ENCODE results near the gene CHST8. TPM values are rescaled to one million over a fixed set of nuclear protein-coding genes. Genes with fewer than 3 reads are reported as not detected.

CHST8 gene
- total RNA-seq, 1 donor from 2014 or later: 0.35 TPM

DNA sequence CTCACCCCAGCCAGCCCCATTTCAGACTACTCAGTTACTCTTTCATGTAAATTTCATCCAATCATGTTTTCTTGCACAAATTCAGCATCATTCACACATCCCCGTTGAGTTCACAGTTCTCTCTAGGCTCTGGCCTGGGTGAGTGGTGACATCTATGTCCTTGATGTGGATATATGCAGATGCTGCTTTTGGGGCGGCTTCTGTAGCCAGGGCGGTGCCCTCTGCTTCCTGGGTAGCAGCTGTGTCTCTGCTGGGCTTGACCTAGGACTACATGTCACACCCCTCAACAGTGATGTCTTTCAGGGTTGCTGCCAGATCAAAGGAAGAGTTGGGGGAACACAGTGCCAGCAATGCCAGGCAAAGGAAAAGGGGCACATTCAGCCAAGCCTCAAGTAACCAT, 106.4 kb downstream of the CHST8 start:
- Mint-ChIP-seq H3K9me3 (ENCODE audit: unreplicated experiment) (no peaks in the 10 kb centered on the region), H3K27ac (ENCODE audit: unreplicated experiment) (no peak overlapping the region), H3K36me3 (ENCODE audit: unreplicated experiment) (no peaks in the 10 kb centered on the region), H3K4me3 (ENCODE audit: unreplicated experiment) (no peak overlapping the region), H3K27me3 (ENCODE audit: unreplicated experiment) (no peaks in the 10 kb centered on the region), H3K4me1 (ENCODE audit: unreplicated experiment) (no peaks in the 10 kb centered on the region)
- DNase-seq (ENCODE audit: extremely low spot score, unreplicated experiment): no peak
- TF ChIP-seq, protein P1, sequence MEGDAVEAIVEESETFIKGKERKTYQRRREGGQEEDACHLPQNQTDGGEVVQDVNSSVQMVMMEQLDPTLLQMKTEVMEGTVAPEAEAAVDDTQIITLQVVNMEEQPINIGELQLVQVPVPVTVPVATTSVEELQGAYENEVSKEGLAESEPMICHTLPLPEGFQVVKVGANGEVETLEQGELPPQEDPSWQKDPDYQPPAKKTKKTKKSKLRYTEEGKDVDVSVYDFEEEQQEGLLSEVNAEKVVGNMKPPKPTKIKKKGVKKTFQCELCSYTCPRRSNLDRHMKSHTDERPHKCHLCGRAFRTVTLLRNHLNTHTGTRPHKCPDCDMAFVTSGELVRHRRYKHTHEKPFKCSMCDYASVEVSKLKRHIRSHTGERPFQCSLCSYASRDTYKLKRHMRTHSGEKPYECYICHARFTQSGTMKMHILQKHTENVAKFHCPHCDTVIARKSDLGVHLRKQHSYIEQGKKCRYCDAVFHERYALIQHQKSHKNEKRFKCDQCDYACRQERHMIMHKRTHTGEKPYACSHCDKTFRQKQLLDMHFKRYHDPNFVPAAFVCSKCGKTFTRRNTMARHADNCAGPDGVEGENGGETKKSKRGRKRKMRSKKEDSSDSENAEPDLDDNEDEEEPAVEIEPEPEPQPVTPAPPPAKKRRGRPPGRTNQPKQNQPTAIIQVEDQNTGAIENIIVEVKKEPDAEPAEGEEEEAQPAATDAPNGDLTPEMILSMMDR (IDR thresholded peaks at IDR 0.05): no peak

DNA sequence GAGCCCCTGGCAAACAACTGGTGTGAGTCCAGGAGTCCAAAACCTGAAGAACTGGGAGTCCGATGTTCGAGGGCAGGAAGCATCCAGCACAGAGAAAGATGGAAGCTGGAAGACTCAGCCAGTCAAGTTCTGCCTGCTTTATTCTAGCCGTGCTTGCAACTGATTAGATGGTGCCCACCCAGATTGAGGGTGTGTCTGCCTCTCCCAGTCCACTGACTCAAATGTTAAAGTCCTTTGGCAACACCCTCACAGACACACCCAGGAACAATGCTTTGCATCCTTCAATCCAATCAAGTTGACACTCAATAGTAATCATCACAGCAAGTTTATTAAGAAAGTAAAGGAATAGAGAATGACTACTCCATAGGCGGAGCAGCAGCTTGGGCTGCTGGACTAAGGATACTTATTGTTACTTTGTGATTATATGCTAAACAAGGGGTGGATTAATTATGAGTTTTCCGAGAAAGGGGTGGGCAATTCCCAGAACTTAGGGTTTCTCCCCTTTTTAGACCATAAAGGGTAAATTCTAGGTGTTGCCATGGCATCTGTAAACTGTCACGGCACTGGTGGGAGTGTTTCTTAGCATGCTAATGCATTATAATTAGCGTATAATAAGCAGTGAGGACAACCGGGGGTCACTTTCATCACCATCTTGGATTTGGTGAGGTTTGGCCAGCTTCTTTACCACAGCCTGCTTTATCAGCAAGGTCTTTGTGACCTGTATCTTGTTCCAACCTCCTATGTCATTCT, 109.3 kb downstream of the CHST8 start:
- DNase-seq (ENCODE audit: extremely low spot score, unreplicated experiment): no peak
- TF ChIP-seq, protein P1 (IDR thresholded peaks at IDR 0.05): no peak
- Mint-ChIP-seq H3K27me3 (ENCODE audit: unreplicated experiment) (no peaks in the 10 kb centered on the region), H3K4me3 (ENCODE audit: unreplicated experiment) (no peak overlapping the region), H3K4me1 (ENCODE audit: unreplicated experiment) (no peaks in the 10 kb centered on the region), H3K27ac (ENCODE audit: unreplicated experiment) (no peak overlapping the region), H3K36me3 (ENCODE audit: unreplicated experiment) (no peaks in the 10 kb centered on the region), H3K9me3 (ENCODE audit: unreplicated experiment) (no peaks in the 10 kb centered on the region)

DNA sequence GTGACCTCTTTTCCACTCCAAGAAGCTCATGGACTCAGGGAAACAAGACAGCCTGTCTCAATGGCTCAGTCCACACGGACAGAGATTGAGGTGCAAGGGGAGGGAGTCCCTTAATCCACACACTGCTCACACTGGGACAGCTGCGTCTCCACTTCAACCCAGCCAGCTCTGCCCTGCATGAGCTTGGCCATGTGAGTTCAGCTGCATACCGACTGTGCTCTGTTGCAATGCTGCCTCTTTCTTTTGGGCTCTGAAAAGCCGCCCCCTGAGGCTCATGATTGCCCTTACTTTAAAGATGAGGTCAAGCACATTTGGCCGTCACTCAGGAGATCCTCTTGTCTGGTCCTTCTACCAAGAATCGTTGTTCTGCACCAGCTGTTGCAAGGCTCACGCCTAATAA, 110.1 kb downstream of the CHST8 start:
- TF ChIP-seq, protein P1 (IDR thresholded peaks at IDR 0.05): no peak
- no peaks in the 10 kb centered on the region for H3K36me3 Mint-ChIP-seq (ENCODE audit: unreplicated experiment)
- H3K4me1 Mint-ChIP-seq (ENCODE audit: unreplicated experiment): no peaks in the 10 kb centered on the region
- H3K27ac Mint-ChIP-seq (ENCODE audit: unreplicated experiment): no peak overlapping the region
- no peak for DNase-seq (ENCODE audit: extremely low spot score, unreplicated experiment)
- no peaks in the 10 kb centered on the region for H3K9me3 Mint-ChIP-seq (ENCODE audit: unreplicated experiment)
- no peak overlapping the region for H3K4me3 Mint-ChIP-seq (ENCODE audit: unreplicated experiment)
- H3K27me3 Mint-ChIP-seq (ENCODE audit: unreplicated experiment): no peaks in the 10 kb centered on the region

DNA sequence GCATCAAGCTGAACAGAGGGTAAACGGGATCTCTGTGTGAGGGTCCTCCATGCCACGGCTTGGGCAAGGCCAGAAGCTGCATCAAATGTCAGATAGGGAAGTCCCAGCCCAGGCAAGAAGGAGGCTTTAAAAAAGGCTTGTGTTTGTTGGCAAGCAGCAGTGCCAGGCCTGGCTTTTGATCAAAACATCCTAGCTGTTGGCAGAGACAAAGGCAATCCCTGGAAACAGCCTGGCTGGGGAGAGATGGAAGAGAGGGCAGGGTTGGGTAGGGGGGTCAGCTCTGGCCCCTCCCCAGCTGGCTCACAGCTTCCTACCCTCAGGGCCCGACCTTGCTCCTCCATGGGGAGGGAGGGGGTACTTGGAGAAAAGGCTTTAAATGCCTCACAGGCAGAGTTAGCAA, 113.2 kb downstream of the CHST8 start:
- TF ChIP-seq, protein P1 (IDR thresholded peaks at IDR 0.05): no peak
- no peak for DNase-seq (ENCODE audit: extremely low spot score, unreplicated experiment)
- Mint-ChIP-seq H3K4me3 (ENCODE audit: unreplicated experiment) (no peak overlapping the region), H3K27me3 (ENCODE audit: unreplicated experiment) (no peaks in the 10 kb centered on the region), H3K27ac (ENCODE audit: unreplicated experiment) (no peak overlapping the region), H3K36me3 (ENCODE audit: unreplicated experiment) (no peaks in the 10 kb centered on the region), H3K9me3 (ENCODE audit: unreplicated experiment) (no peaks in the 10 kb centered on the region), H3K4me1 (ENCODE audit: unreplicated experiment) (no peaks in the 10 kb centered on the region)

DNA sequence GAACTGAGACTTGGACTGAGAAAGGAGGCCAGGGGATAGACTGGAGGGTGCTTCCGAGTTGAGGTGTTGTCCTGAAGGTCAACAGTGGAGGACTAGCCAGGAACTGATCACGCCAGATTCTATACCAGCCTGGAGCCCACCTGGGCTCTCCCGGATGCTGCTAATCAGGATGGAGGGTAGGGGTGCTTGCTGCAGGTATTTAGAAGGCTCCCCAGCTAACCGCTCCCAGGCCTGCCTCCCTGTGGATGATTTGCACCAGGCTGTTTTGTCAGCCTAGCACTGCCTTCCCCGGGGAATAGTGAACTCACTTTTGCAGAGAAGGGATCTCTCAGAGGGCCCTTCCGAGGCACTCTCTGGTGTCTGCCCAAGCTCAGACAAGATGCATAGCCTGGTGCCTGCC, 114.4 kb downstream of the CHST8 start:
- H3K27me3 Mint-ChIP-seq (ENCODE audit: unreplicated experiment): no peaks in the 10 kb centered on the region
- no peak overlapping the region for H3K4me3 Mint-ChIP-seq (ENCODE audit: unreplicated experiment)
- no peak overlapping the region for H3K27ac Mint-ChIP-seq (ENCODE audit: unreplicated experiment)
- H3K36me3 Mint-ChIP-seq (ENCODE audit: unreplicated experiment): no peaks in the 10 kb centered on the region
- H3K9me3 Mint-ChIP-seq (ENCODE audit: unreplicated experiment): no peaks in the 10 kb centered on the region
- no peaks in the 10 kb centered on the region for H3K4me1 Mint-ChIP-seq (ENCODE audit: unreplicated experiment)
- DNase-seq (ENCODE audit: extremely low spot score, unreplicated experiment): no peak
- TF ChIP-seq, protein P1 (IDR thresholded peaks at IDR 0.05): no peak
